GM19372 (cell line): Measurements from ENCODE around the gene STX8.

Experiments
- ATAC-seq: cut with Tn5 transposase; IDR thresholded peaks from one replicate; pipeline ENCODE4 v1.9.1; 2021; ENCODE audit warnings: mild to moderate bottlenecking, low read depth, moderate library complexity; ENCODE audit not compliant: unreplicated experiment

The STX8 gene

GRCh38 chr17:9251273-9251672 lies 324.3 kb downstream of the STX8 start:
- no peak for ATAC-seq

- ATAC-seq = no peak
These were observed 326.2 kb downstream of the STX8 start for GRCh38 chr17:9249245-9249953.

- ATAC-seq = no peak
These were observed 328.1 kb downstream of the STX8 start for GRCh38 chr17:9247401-9247938.

DNA sequence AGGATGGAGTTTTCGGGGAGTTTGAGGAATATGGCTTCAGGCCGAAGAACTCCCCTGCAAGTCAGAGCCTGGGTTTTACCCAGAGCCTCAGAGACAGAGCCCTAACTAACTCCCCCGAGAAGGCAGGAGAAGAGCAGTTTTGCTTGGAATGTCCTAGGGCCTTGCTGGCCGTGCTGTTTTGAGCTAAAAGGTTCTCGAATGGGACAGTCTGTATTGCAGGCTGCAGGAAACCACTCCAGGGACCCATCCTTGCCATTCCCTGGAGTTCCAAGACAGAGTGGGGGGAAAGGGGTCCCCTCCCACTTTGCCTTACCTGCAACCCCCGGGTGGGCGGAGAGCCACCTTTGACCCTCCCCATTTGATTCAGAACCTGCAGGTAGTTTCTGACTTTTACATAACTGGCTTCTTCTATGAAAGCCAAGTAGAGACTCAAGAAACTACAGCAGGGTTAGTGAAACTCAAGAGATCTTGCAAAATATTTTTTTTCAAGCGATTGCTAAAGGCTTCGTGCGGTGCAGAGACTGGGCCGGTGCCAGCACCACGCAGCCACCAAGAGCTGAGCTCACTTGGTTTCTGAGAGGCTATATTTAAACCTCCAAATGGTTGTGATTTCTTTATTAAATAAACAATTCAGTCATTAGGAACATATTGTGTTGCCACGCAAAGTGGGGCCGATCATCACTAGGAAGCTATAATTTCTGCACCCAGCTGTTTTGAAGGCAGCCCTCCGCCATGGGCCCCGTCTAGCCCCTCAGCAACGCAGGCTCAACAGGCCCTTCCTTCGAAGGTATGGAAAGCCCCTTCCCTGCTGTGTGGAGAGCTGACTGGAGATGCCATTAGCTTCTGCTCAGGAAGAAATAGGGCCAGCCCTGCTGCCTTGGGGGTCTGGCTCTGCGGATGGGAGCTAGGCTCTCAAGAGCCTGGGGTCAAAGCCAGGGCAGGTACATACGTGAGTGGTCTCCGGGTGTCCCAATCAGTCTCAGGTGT lies 331.3 kb downstream of the STX8 start:
- no peak for ATAC-seq

DNA sequence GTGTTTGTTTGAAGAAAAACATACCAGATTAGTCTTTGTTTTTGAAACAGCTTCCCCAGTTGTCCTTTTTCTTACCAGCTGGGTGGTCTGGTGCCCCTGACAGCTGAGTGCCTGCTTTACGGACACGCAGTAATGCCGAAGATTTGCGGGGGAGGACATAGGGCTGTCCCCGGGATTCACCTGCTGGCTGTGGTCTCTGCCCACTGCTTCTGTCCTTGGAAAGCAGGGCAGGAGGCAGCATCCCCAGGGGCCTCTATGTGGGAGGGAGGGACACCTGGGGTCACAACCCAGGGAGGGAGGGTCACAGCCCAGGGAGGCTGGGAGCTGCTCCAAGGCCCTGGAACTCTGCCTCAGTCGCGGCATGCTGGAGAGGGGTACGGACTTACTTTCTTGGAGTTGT lies 332.6 kb downstream of the STX8 start:
- ATAC-seq = no peak

GRCh38 chr17:9242497-9242881 lies 333.1 kb downstream of the STX8 start:
- ATAC-seq = no peak

DNA sequence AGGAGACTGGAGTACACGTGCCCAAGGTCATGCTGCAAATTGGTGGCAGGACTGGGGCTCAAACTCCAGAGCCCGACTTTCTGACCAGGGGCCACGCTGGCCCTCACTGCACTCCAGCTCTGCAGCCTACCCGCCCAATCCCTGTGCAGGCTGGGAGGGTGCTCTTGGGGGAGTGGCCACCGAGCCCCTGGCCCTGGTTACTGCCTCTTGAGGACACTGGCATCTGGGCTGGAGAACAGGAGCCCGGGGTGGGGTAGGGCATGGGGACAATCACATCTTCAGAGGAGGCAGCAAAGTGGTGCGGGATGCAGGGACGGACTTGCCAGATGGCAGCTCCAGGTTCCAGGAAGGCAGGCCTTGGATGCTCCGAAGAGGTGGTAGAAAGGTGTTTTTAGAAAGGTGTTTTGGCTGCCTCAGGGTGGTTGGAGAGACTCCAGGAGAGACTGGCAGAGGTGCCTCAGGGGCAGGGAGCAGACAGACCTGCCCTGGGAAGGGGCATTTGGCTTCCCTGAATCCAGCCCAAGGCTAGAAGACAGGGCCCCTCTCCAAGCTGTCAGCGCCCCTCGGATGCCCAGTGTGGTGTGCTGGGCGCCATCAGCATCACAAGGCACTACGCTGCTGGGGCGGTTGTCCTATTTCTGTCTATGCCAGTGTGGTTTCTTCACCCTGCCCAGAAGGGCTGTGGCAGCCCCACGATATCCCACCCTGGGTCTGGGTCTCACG lies 333.7 kb downstream of the STX8 start:
- ATAC-seq = no peak

GRCh38 chr17:9241371-9241712 lies 334.3 kb downstream of the STX8 start:
- ATAC-seq = no peak

DNA sequence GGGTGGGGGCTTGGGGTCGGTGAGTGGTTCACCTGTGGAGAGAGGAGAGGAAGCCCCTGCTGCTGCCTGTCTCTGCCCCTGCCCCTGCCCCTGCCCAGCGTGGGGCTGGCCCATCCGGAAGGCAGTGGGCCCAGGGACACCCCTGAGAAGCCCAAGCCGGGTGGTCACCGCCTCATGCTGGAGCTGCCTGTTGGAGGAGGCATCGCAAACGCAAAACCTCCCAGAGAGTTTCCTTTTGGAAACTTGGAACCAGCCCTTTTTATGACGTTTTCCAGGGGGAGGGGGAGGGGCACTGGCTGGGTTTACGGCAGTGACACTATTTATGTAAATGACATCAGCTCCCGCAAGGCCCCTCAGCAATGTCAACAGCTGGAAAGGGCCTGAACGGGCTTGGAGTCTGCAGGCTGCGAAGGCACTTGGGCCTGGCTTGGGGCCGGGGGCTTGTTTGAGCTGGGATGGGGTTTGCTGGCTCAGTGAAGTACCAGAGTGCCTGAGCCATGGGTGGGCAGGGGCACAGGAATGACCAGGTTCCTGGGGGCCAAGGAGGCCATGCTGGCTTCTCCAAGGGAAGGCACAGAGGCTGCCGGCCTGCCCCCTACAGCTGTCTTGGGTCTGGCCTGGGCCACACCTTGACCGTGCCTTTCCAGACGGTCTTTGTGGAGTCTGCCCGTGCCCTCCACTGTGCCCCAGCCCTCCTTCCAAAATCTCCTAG lies 334.8 kb downstream of the STX8 start:
- no peak for ATAC-seq

DNA sequence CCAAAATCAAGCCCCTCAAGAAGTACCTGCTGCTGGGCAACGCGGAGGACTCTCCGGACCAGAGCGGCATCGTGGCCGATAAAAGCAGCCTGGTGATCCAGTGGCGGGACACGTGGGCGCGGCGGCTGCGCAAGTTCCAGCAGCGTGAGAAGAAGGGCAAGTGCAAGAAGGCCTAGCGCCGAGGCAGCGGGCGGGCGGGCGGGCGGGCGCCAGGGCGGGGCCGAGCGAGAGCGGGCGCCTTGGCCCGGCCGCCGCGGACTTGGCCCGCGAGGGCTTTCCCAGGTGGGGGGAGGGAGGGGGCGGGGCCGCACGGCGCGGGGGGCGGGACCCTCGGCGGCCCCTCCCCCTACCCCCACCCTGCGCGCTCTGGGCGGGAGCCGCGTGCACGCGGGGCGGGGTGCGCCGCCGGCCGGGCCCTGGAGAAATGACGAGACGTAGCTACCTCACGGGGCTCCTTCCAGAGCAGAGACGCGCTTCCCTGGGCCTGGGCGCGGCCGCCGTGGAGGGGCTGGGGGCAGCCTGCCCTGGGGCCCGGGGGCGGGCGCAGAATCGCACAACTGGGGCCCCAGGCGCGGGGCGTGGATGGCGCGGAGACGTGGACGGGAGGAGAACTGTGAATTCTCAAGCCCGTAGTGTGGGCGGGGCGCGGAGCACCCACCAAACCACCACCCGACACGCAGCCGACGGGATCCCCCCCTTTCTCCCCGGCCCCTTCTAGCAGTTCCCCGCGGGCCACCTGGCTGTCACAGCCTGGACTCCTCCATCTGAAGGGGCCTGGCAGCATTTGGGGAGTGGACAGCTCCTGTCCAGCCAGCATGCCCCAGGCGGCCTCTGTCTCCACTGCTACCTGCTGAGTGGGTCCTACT lies 335.6 kb downstream of the STX8 start:
- no peak for ATAC-seq

DNA sequence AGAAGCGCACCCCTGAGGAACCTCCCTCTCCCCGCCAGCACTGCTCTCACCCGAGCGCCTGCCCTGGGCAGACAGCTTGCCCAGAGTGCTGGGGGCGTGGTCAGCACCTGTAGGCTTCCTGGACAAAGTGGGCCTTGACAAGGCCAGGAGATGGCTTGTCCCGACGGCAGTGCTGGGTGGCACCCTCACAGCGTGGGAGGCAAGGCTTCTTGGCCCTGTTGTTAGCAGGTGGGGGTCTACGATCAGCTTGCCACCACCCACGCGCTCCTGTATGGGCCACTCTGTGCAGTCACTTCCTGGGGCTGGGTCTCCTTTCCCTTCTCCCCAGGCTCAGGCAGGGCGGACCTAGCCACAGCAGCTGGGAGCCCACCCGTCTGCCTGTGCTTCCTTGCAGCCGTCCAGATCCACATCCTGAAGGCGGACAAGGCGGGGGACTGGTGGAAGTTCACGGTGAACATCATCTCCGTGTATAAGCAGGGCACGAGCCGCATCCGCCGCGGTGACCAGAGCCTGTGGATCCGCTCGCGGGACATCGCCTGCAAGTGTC lies 336.3 kb downstream of the STX8 start:
- no peak for ATAC-seq

- ATAC-seq = no peak
These were observed 337.0 kb downstream of the STX8 start for GRCh38 chr17:9238340-9239245.

- no peak for ATAC-seq
These were observed 337.8 kb downstream of the STX8 start for GRCh38 chr17:9237661-9238301.

GRCh38 chr17:9237053-9237410 lies 338.6 kb downstream of the STX8 start:
- no peak for ATAC-seq

DNA sequence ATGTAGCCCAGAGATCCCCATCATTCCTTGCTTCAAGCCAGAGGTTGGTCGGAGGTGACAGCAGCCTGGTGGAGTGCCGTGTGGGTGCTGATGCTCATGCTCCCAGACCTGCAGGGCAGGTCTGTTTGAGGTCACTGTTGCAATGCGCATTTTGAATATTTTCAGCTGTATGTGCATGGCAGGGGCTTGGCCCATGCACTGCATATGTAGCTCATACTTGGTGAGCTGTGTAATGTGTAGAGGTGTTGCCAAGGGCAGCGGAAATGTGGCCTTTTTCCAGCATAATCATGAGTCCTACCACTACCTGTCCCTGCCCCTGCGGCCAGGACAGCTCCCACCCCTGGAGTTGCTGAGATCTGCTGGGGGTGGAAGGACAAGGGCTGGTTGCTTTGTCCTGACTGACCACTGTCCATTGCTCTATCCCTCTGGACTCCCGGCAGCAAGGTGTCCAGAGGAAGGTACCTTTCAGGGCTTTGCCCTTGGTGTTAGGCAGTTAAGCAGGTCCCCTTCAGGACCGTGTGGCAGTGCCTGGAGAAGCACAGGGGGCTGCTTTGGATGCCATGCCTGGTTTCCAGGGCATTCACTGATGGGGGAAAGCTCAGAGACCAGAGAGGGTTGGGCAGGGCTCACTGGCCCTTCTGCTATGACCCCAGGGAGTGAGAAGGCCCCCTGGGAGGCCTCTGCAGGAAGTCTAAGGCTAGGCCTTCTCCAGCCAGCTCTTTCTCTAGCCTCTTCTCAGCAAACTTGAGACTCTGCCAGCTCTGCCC lies 339.2 kb downstream of the STX8 start:
- no peak for ATAC-seq

- no peak for ATAC-seq
These were observed 340.3 kb downstream of the STX8 start for GRCh38 chr17:9235346-9235745.

- ATAC-seq = no peak
These were observed 341.2 kb downstream of the STX8 start for GRCh38 chr17:9234389-9234945.
